Astrocyte of the spinal cord (primary cell): Measurements from ENCODE around the gene MME.
"Not testable (repeated sequence)": the region's sequence is repeated elsewhere in the genome, so short reads cannot be mapped to it uniquely, and the experiment has no call there.

Source experiments
- DNase-seq: peaks from one replicate; pipeline ENCODE4 v3.0.0; 2011; ENCODE audit warnings: low read depth, low spot score
- H3K4me3 ChIP-seq: 2 replicates; pipeline ENCODE4 v1.5.1; 2011; ENCODE audit warnings: low read depth, mild to moderate bottlenecking, low read length, moderate library complexity
- in situ Hi-C: cut with HindIII; loops from 2 replicates; pipeline ENCODE4 v1.10.0; 2017; ENCODE audit warnings: low sequenced_read_pairs
- TF ChIP-seq, protein P1 (sequence below): IDR thresholded peaks from 2 replicates; pipeline ENCODE4 v1.5.1; 2012; ENCODE audit warnings: low read depth, mild to moderate bottlenecking, low read length, inconsistent platforms

Gene MME

GRCh38 chr3:155211266-155211665 is 131.1 kb downstream of the MME start:
- in situ Hi-C loops = no loop called here
- DNase-seq = no peak
- TF ChIP-seq, protein P1, sequence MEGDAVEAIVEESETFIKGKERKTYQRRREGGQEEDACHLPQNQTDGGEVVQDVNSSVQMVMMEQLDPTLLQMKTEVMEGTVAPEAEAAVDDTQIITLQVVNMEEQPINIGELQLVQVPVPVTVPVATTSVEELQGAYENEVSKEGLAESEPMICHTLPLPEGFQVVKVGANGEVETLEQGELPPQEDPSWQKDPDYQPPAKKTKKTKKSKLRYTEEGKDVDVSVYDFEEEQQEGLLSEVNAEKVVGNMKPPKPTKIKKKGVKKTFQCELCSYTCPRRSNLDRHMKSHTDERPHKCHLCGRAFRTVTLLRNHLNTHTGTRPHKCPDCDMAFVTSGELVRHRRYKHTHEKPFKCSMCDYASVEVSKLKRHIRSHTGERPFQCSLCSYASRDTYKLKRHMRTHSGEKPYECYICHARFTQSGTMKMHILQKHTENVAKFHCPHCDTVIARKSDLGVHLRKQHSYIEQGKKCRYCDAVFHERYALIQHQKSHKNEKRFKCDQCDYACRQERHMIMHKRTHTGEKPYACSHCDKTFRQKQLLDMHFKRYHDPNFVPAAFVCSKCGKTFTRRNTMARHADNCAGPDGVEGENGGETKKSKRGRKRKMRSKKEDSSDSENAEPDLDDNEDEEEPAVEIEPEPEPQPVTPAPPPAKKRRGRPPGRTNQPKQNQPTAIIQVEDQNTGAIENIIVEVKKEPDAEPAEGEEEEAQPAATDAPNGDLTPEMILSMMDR = no peak
- no peak overlapping the region for H3K4me3 ChIP-seq

DNA sequence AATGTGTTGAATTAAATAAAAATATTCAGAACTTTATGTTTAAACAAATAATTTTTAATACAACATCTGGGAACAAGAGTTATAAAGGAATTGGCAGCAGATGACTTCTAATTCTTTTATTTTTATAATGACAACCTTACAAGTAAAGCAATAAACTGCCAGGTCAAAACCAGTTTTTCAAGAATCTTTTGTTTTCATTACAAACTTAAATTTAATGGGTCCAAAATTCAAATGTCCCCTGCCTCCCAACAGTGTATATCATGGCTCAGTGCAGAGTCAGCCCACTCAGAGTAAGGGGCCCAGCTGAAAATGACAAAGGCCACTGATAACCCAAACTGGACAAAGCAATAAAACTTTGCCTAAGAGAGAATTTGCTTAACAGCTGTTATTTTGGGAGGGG is 131.8 kb downstream of the MME start:
- TF ChIP-seq, protein P1 = no peak
- in situ Hi-C loops = no loop called here
- no peak overlapping the region for H3K4me3 ChIP-seq
- DNase-seq = no peak

- in situ Hi-C loops, H3K4me3 ChIP-seq, DNase-seq: not testable (repeated sequence)
Observed at GRCh38 chr3:155216007-155216406, 135.9 kb downstream of the MME start.

GRCh38 chr3:155217591-155217990 is 137.5 kb downstream of the MME start:
- in situ Hi-C loops = no loop called here
- H3K4me3 ChIP-seq = no peak overlapping the region
- peak; percentile 15 for DNase-seq
- TF ChIP-seq, protein P1 = no peak

DNA sequence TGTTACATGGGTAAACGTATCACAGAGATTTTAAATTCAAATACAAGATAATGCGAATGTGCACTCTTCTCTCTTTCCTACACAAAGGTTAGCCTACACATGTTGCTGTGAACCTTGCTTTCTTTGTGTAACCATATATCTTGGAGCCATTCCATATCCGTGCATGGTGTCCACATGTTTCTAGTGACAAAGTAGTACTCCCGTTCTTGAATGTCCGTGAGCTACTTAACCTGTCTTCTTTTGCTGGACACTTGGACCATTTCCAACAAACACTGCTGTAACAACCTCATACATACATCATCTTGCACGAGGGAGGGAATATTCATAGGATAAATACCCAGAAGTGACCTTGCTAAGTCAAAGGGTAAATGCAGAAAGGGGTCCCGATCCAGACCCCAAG is 138.3 kb downstream of the MME start:
- TF ChIP-seq, protein P1 = no peak
- DNase-seq = no peak
- in situ Hi-C loops = no loop called here
- no peak overlapping the region for H3K4me3 ChIP-seq

- H3K4me3 ChIP-seq = no peak overlapping the region
- DNase-seq = no peak
- in situ Hi-C loops = no loop called here
Observed at GRCh38 chr3:155219106-155219505, 139.0 kb downstream of the MME start.

DNA sequence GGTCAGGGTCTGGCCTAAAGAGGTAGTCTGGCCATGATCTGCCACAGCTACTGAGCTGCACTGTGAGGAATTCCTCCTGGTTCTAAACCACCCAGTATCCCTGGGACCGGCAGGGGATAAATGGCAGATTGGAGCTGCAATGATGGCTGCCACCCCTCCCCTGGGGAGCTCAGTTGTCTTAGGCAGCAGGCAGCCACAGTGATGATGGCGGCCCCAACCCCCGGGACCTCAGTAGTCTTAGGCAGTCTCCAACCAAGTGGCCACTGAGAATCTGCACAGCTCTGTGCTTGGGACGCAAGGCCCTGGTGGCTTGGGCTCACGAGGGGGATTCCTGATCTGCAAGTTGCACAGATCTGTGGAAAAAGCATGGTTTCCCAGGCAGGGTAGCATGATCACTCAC is 145.3 kb downstream of the MME start:
- in situ Hi-C loops = no loop called here
- TF ChIP-seq, protein P1 = no peak
- no peak for DNase-seq
- no peak overlapping the region for H3K4me3 ChIP-seq

More at GRCh38 chr3:155219106-155219505, 139.0 kb downstream of the MME start:
- TF ChIP-seq, protein P1 = no peak
